M059J (cell line): ENCODE results near the gene CEACAM3. TPM values are rescaled to one million over a fixed set of nuclear protein-coding genes. Genes with fewer than 3 reads are reported as not detected.
A peak's percentile ranks its signal among the peaks of the same experiment; 100 is the strongest.

Experiments
- DNase-seq: peaks from one replicate; pipeline ENCODE4 v3.0.0-alpha.2; 2012; ENCODE audit warnings: low read depth
- total RNA-seq: library from RNA; depleted of rRNA; stranded (reverse); fragments of >200 nt; shearing (Covaris generic); gene quantifications from 2 replicates; pipeline ENCODE4 v1.2.3, GENCODE V29; 2014

CEACAM3 gene
- total RNA-seq, 1 experiment from 2014 or later, result not detected

- peak; percentile 38 for DNase-seq
Measured at GRCh38 chr19:41792513-41793413, 3.6 kb upstream of the CEACAM3 start.

- DNase-seq, result no peak
Measured at GRCh38 chr19:41793414-41793727, 3.0 kb upstream of the CEACAM3 start.

DNA sequence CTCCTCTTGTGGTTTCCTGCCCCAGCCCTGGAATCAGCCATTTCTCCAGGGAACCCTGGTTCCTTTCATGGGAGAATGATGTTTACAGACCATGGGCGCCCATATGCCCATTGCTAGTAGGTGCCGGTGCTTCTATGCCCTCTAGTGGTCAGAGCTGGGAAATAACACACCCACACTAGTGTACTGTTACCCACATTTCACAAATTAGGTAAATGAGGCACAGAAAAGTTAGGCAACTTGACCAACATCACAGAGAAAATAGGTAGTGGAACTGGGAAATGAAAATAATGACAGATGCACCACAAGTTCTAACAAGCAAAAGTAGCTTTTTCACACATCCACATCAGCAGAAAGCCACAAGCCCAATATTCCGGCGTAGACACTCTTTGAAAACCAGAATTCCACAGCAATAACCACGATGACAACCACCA lies 1.3 kb upstream of the CEACAM3 start:
- DNase-seq, result peak; percentile 34

DNA sequence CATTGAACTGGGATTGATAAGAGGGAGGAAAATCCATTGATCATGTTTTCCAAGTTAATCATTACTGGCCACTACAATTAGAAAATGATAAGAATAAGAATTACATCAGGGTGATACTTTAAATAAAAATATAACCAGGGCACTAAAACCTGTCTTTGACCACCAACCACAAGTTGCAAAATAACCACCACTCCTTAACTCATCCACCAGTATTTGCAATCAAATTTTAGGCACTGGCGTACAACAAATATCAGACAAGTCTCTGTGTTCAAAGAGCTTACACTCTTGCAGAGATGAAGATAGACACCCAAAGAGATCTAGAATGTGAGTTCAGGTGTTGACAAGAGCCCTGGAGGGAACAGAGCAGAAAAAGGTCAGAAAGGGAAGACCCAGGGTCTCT lies 514 bp downstream of the CEACAM3 start:
- DNase-seq, result no peak

- no peak for DNase-seq
Measured at GRCh38 chr19:41799444-41800000, 3.1 kb downstream of the CEACAM3 start.

DNA sequence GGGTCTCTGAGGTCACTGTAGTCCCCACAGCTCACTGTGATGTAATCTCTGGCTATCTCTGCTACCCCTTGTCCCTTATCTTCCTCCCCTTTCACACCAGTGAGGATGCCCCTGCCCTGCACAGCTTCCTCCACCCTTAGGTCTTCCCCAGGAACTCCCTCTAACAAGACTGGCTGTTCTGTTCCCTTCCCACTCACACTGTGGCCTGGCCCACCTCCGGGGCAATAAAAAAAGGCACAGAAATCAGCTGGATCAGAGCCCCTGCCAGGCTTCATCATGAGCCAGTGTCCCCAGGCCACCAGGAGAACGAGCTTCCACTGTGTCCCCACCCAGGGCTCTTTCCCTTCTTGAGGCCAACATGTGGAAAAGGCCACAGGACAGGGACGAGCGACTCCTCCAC lies 4.6 kb downstream of the CEACAM3 start:
- no peak for DNase-seq

GRCh38 chr19:41801792-41802211 lies 5.4 kb downstream of the CEACAM3 start:
- DNase-seq, result no peak

DNA sequence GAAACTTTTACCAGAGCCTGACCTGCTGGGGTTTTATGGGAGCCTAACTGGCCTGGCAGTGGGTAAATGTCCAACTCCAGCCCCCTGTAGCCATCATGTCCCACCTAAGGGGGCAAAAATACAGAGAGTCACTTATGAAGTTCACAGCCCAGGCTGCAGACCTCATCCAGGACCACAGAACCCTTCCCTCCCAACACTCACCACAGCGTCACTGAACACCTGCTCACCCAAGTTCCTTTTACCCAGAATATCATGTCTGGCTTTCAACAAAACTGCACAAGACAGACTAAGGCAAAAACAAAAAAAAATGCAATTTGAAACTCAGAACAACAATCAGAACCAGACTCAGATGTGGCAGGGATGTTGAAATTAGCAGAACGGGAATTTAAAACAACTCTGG lies 6.4 kb downstream of the CEACAM3 start:
- DNase-seq, result no peak

DNA sequence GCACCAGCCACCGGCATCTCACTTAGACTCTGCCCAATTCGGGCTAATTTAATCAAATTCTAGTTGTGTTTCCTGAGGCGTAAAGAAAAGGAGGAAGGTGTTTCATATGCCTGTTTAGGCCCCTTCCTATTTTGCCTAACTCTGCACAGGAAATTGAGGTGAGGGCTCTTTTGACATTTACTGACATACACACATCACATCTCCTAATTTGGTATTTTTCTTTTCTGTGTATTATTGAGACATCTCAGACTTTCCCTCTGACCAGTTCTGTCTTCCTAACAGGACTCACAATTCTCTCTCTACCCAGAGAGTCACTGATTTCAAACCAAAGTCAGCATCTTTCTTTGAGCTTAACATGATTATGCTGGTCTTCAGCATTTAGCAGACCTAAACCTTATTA lies 7.9 kb downstream of the CEACAM3 start:
- no peak for DNase-seq

- DNase-seq, result no peak
Measured at GRCh38 chr19:41807176-41807575, 10.8 kb downstream of the CEACAM3 start.

GRCh38 chr19:41808663-41809566 lies 12.5 kb downstream of the CEACAM3 start:
- DNase-seq, result no peak

- no peak for DNase-seq
Measured at GRCh38 chr19:41810301-41810700, 13.9 kb downstream of the CEACAM3 start.

DNA sequence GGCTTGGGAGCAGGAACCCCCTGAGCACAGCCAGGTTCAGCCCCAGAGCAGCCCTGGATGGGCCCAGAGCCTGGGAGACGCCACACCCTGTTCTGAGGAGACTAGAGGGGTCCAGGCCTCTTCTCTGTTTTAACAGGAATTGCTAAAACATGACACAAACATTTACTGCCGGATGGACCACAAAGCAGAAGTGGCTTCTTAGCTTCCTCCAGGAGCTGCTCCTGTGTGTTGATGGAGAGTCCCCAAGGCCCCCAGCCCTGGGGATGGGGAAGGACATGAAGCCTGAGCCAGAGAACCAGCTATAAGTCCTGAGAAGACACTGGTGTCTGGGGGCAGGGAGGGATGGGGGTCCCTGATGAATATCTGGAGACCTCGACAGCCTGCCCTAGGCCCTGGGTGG lies 14.6 kb downstream of the CEACAM3 start:
- no peak for DNase-seq

GRCh38 chr19:41811981-41812380 lies 15.6 kb downstream of the CEACAM3 start:
- no peak for DNase-seq

DNA sequence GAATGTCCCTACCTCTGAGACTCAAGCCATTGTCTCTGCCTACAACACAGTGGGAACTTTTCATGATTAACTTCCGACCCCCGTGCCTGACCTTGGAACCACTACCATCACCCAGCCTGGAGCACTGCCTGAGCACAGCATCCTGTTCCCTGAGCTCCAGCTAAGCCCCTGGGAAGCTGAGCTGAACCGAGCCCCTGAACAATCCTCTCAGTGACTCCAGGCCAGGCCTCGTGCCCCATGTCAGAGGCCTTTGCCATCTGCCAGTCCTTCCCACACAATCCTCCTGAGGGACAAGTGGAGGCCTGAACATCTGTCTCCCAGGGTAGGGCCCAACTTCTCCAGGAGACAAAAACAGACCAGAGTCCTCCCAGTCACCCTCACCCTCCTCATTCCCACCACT lies 17.5 kb downstream of the CEACAM3 start:
- DNase-seq, result no peak

GRCh38 chr19:41815301-41815700 lies 18.9 kb downstream of the CEACAM3 start:
- DNase-seq, result no peak

DNA sequence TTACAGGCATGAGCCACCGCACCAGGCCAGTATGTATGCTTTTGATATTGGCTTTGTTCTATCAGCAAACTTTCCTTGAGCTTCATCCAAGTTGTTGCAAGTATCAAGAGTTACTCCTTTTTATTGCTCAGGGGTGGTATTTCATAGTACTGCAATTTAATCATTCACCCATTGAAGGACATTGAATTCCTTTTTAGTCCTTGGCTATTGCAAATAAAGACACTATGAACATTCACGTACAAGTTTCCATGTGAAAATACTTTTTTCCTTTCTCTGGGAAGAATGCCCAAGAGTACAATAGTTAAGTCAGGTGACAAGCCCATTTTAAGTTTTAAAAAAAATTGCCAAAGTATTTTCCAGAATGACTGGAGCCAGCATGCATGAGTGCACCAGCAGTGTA lies 20.4 kb downstream of the CEACAM3 start:
- DNase-seq, result no peak

- peak; percentile 40 for DNase-seq
Measured at GRCh38 chr19:41821003-41821735, 24.8 kb downstream of the CEACAM3 start.

DNA sequence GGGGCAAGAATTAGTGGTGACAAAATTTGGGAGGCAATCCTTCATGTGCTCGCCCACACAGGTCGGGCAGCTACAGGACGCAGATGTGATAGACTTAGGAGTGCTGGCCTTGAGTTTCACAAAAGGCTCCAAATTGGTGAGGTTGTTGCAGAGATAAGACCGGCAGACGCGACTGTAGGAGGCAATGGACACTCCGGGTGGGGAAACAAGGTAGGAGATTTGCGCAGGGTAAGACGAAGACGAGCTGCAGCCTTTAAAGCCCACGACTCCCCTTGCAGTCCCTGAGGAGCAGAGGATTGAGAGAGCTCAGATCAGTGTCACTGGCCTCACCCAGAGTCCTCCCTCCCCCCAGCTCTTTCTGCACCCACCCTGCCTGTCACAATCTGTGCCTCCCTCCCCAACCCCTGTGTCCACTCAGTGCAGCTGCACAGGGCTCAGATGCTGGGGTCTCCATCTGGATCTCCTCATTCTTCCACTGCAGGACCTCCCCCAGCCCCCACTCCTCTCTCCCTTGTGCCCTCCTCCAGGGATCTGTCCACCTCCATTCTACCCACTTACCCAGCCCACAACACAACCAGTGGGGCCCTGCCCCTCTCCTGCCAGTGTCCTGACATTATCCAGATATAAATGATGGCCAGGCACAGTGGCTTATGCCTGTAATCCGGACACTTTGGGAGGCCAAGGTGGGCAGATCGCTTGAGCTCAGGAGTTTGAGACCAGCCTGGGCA lies 41.8 kb downstream of the CEACAM3 start:
- DNase-seq, result no peak

DNA sequence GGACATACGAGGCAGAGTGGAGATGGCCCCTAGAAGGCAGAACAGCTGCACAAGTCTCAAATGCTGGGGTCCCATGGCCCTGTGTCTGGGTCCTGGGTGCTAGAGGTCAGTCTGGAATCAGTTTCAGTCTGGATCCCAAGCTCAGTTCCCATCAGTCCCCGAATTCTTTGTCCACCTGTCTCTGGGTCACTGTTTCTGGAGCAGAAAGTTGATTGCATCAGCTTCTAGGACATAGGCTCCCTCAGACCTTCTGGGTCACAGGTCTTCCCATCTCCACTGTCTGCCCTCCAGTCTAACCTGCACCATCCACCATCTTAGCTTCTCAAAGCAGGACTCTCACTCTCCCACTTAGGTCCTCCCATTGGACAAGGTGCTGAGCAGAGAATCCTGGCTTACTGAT lies 42.8 kb downstream of the CEACAM3 start:
- no peak for DNase-seq

DNA sequence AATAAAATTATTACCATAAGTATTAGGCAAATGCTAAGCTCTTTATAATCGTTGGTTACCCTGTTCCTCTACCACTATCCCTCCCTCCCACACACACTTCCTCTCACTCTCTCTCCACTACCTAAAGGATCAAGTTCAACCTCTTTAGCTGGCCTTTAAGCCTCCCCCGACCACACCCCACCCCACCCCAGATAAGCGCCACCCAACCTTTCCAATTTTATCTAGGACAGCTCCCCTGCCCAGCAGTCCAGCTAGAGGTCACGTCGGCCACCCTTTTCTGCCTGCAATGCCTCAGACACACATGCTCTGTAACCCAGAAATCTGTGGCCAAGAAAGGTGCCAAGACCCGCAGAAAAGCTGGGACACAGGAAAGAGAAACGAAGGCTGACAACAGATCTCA lies 47.0 kb downstream of the CEACAM3 start:
- no peak for DNase-seq
